ENCODE data around the gene SP2. TPM values are rescaled to one million over a fixed set of nuclear protein-coding genes. Genes with fewer than 3 reads are reported as not detected.

SP2 gene
- total RNA-seq, 1 donor from 2014 or later = 18.0 TPM

- Mint-ChIP-seq H3K4me3 (no peak overlapping the region), H3K9me3 (no peaks in the 10 kb centered on the region), H3K4me1 (peaks cover 8% of the 10 kb centered on the region), H3K27ac (no peak overlapping the region), H3K27me3 (ENCODE audit: low read depth) (no peaks in the 10 kb centered on the region), H3K36me3 (peaks cover 31% of the 10 kb centered on the region)
- DNase-seq (ENCODE audit: low spot score in 2 of 2, unreplicated experiment in 2 of 2) = no peak
- no peak for TF ChIP-seq CTCF (IDR thresholded peaks at IDR 0.05; ENCODE audit: unreplicated experiment)
Observed at GRCh38 chr17:47924785-47925677, 29.0 kb downstream of the SP2 start.

GRCh38 chr17:47925678-47925988, 29.6 kb downstream of the SP2 start:
- H3K27me3 Mint-ChIP-seq (ENCODE audit: low read depth) = no peaks in the 10 kb centered on the region
- H3K4me3 Mint-ChIP-seq = no peak overlapping the region
- H3K9me3 Mint-ChIP-seq = no peaks in the 10 kb centered on the region
- TF ChIP-seq CTCF (IDR thresholded peaks at IDR 0.05; ENCODE audit: unreplicated experiment) = no peak
- no peak for DNase-seq (ENCODE audit: low spot score in 2 of 2, unreplicated experiment in 2 of 2)
- peaks cover 33% of the 10 kb centered on the region for H3K36me3 Mint-ChIP-seq
- no peak overlapping the region for H3K27ac Mint-ChIP-seq
- peaks cover 8% of the 10 kb centered on the region for H3K4me1 Mint-ChIP-seq

GRCh38 chr17:47927821-47928400, 31.9 kb downstream of the SP2 start:
- Mint-ChIP-seq H3K4me1 (peaks cover 8% of the 10 kb centered on the region), H3K27me3 (ENCODE audit: low read depth) (no peaks in the 10 kb centered on the region), H3K4me3 (no peak overlapping the region), H3K27ac (no peak overlapping the region), H3K36me3 (peaks cover 27% of the 10 kb centered on the region), H3K9me3 (no peaks in the 10 kb centered on the region)
- TF ChIP-seq CTCF (IDR thresholded peaks at IDR 0.05; ENCODE audit: unreplicated experiment) = no peak
- DNase-seq (ENCODE audit: low spot score in 2 of 2, unreplicated experiment in 2 of 2) = no peak

GRCh38 chr17:47928415-47928814, 32.4 kb downstream of the SP2 start:
- no peak for DNase-seq (ENCODE audit: low spot score in 2 of 2, unreplicated experiment in 2 of 2)
- H3K27me3 Mint-ChIP-seq (ENCODE audit: low read depth) = no peaks in the 10 kb centered on the region
- no peaks in the 10 kb centered on the region for H3K9me3 Mint-ChIP-seq
- peaks cover 22% of the 10 kb centered on the region for H3K36me3 Mint-ChIP-seq
- no peak for TF ChIP-seq CTCF (IDR thresholded peaks at IDR 0.05; ENCODE audit: unreplicated experiment)
- no peak overlapping the region for H3K4me3 Mint-ChIP-seq
- H3K27ac Mint-ChIP-seq = no peak overlapping the region
- peaks cover 8% of the 10 kb centered on the region for H3K4me1 Mint-ChIP-seq

- no peak for DNase-seq (ENCODE audit: low spot score in 2 of 2, unreplicated experiment in 2 of 2)
- H3K4me3 Mint-ChIP-seq = no peak overlapping the region
- peaks cover 22% of the 10 kb centered on the region for H3K36me3 Mint-ChIP-seq
- H3K27me3 Mint-ChIP-seq (ENCODE audit: low read depth) = no peaks in the 10 kb centered on the region
- peaks cover 8% of the 10 kb centered on the region for H3K4me1 Mint-ChIP-seq
- no peak for TF ChIP-seq CTCF (IDR thresholded peaks at IDR 0.05; ENCODE audit: unreplicated experiment)
- no peaks in the 10 kb centered on the region for H3K9me3 Mint-ChIP-seq
- H3K27ac Mint-ChIP-seq = no peak overlapping the region
Observed at GRCh38 chr17:47929218-47930000, 33.4 kb downstream of the SP2 start.
